NCI-H1048 (cell line): ENCODE data around the gene DPP7.

Source experiments
- DNase-seq: peaks from one replicate; lab custom pipeline; 2025; lab: John Stamatoyannopoulos, UW

The DPP7 gene

DNA sequence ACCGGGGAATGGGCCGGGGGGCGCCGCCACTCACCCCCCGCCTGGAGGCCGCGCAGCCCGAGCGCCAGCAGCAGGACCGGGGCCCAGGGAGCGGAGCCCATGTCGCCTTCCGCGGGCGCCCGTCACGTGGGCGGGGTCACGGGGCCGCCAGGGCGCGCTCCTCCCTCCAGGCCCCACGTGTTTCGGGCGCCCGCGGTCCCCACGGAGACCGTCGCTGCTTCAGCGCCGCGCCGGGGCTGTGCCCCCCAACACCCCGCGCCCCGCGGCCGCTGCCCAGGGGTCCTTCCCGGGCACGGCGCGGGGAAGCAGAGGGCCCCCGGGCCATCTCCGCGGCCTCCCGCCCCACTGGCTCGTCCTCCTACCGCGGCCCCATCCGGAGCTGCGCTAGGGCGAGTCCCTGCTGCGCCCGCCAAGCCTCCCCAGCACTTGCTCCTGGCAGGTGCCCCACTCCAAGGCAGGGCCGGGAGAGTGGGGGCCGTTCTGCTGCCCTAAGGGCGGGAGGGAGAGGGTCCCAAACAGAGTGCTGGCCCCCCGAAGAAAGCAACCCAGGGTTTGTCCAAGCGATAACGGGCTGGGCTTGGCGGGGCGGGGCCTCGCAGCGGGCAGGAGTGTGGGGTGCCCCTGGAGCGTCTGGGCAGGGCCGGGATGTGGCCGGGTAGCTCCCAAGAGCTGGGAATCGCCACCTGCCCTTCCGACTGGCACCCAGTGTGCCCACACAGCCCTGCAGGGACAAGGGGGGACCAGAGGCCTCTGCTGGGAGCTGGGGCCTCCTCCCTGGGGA lies at the start of gene DPP7:
Gene DPP7, minus strand, starts transcription at position 121 of the 781 bp plus-strand sequence. Its CDS starts 20 bp downstream, at position 101.
- no peak for DNase-seq

DNA sequence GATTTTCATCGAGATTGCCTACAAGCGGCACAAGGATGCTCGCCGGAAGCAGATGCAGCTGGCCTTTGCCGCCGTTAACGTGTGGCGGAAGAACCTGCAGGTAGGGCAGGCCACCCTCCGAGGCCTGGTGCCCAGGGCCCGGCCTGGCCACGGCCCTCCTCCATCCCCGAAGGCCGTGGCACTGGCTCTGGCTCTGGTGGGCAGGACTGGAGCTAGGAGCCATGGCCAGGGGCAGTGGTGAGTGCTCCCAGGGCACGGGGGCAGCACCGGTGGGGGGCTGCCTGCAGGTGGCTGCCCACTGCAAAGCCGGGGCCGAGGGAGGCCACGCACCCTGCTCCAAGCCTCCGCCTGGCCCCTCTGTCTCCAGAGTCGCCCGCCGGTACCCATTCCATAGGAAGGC lies 49.3 kb upstream of the DPP7 start:
- DNase-seq: no peak

DNA sequence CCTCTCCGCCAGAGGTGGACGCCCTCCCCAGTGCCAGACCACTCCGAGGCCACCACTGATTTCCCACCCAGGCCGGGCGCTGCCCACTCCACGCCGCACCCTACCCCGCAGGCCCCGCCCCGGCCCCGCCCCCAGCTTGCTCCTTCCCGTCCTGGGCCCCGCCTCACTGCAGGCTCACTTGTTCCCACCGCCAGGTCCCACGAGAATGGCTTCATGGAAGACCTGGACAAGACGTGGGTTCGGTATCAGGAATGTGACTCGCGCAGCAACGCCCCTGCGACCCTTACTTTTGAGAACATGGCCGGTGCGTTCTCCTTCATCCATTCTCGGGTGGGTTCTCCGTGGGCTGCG lies 48.8 kb upstream of the DPP7 start:
- DNase-seq: no peak

DNA sequence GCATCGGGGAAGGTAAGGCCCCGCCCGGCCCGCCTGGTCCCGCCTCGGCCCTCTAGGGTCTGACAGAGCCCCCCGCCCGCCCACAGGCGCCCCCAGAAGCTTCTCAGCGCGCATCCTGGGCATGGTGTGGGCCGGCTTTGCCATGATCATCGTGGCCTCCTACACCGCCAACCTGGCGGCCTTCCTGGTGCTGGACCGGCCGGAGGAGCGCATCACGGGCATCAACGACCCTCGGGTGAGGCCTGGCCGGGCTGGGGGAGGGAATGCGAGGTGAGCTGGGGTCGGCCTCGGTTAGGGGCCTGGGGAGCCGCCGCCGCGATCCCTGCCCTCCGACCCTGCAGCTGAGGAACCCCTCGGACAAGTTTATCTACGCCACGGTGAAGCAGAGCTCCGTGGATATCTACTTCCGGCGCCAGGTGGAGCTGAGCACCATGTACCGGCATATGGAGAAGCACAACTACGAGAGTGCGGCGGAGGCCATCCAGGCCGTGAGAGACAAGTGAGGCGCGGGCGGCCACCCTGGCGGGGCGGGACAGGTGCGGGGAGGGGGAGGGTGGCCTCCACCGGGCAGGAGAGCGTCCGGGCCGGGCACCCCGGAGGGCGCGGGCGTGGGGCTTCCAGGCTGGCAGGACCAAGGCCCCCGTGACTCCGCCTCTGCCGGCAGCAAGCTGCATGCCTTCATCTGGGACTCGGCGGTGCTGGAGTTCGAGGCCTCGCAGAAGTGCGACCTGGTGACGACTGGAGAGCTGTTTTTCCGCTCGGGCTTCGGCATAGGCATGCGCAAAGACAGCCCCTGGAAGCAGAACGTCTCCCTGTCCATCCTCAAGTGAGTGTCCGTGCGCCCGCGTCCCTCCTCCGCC lies 48.2 kb upstream of the DPP7 start:
- no peak for DNase-seq

DNA sequence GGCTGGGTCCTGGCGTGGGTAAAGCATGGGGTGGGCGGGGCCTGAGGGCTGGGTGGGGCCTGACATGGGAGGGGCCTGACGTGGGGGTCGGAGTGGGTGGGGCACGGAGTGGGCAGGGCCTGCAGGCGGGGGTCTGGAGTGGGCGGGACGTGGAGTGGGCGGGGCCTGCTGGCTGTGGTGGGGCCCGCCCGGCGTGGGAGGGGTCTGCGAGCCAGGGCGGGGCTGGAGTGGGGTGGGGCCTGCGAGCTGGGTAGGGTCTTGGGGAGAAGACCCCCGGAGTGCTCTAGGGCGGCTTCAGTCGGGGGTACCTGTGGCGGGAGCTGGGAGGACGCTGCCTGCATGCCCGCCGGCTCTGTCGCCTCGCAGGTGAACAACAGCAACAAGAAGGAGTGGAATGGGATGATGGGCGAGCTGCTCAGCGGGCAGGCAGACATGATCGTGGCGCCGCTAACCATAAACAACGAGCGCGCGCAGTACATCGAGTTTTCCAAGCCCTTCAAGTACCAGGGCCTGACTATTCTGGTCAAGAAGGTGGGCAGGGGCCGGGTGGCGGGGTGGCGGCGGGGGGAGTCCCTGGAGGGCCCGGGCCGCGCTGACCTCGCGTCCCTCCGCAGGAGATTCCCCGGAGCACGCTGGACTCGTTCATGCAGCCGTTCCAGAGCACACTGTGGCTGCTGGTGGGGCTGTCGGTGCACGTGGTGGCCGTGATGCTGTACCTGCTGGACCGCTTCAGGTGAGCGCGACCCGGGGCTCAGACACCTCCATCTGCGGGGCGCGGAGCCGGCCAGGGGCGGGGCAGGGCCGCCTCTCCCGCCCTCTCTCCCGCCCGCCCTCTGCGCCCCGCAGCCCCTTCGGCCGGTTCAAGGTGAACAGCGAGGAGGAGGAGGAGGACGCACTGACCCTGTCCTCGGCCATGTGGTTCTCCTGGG lies 47.3 kb upstream of the DPP7 start:
- DNase-seq: no peak

DNA sequence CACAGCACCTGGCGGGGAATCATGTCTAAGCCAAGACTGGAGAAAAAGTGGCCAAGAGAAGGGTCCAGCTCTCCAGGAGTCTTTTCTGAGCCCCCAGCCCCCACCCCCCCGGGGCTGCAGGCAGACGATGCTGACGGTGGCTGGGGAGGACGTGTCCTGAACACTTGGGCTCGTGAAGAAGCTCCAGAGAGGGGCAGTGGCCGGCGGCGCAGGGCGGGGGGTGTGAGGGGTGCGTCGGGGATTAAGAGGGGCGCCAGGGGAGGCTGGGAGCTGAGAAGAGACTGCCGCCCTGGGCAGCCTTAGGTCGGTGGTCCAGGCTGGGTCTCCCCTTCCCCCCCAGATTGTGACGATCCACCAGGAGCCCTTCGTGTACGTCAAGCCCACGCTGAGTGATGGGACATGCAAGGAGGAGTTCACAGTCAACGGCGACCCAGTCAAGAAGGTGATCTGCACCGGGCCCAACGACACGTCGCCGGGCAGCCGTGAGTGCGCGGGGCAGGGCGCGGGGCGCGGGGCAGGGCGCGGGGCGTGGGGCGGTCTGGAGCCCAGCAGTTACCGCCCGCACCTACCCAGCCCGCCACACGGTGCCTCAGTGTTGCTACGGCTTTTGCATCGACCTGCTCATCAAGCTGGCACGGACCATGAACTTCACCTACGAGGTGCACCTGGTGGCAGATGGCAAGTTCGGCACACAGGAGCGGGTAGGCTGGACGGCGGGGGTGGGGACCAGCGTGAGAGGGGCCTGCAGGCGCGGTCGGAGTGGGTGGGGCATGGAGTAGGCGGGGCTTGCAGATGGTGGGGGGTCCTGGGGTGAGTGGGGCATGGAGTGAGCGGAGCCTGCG lies 46.4 kb upstream of the DPP7 start:
- DNase-seq: no peak

DNA sequence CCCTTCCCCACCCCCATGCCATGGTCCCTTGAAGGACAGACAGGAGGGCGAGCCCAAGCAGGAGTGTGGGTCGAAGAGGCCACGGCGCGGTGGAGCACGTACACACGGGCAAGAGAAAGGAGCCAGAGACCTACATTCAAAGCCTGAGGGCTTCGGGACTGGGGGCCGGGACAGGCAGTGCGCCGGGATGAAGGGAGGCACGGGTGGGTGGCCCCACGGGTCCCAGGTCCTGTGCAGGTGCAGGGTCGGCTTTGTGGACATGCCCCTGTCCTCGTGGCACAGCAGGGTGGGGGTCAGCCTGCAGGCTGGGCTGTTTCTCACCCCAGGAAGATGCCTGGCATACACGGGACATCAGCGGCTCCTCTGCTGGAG lies 45.5 kb upstream of the DPP7 start:
- DNase-seq: no peak

DNA sequence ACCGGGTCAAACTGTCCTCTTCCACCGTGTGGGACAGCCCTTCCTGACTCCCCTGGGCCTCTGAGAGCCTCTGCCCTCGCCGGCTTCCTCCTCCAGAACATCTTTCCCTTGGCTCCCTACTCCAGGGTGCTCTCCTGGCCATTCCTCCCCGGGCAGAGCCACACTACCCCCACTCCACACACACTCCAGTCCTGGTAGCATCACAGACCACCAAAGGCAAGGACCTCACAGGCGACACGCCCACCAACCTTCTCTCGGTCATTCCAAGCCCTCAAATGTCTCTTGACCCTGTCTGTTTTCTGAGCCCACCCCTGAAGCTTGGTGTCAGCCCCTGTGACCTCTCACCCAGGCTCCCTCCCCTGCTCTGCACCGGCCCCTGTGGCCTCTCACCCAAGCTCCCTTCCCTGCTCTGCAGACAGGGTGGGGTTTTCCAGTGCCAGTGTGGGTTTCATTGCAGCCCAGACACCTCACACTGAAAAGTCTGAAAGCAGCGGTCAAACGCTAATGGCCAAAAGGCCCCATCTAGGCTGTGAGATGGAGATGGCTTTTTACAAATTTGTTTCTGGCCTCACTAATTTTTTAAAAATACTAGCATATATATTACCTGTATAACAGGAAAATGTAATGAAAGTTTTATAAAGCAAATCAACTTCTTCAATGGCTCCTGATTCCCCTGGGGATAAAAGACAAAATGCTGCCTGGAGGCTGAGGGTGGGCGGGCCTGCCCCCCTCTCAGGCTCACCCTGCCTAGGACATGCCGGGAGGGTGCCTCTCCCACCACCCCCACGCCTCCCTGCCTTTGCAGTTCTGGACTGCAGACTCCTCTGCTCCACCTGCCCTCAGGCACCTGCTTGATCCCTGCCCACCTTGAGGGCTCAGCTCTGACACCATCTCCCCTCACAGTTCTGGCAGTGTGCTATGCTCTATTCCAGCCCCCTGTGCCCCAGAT lies 44.8 kb upstream of the DPP7 start:
- no peak for DNase-seq

DNA sequence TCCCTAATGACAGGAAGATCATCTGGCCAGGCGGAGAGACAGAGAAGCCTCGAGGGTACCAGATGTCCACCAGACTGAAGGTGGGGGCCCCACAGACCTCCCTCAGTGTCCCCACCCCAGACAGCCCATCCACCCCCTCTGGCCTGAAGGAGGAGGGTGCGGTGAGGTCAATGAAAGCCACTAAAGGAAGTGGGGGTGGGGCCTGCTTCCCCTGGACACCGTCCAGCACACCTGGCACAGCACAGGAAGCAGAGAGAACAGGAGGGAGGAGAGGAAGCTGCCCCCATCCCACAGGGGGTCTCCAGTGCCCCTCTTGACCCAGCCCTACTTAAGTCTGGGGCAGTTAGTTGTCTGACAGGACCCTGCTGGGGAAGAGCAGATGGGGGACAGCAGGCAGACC lies 44.1 kb upstream of the DPP7 start:
- DNase-seq: no peak

DNA sequence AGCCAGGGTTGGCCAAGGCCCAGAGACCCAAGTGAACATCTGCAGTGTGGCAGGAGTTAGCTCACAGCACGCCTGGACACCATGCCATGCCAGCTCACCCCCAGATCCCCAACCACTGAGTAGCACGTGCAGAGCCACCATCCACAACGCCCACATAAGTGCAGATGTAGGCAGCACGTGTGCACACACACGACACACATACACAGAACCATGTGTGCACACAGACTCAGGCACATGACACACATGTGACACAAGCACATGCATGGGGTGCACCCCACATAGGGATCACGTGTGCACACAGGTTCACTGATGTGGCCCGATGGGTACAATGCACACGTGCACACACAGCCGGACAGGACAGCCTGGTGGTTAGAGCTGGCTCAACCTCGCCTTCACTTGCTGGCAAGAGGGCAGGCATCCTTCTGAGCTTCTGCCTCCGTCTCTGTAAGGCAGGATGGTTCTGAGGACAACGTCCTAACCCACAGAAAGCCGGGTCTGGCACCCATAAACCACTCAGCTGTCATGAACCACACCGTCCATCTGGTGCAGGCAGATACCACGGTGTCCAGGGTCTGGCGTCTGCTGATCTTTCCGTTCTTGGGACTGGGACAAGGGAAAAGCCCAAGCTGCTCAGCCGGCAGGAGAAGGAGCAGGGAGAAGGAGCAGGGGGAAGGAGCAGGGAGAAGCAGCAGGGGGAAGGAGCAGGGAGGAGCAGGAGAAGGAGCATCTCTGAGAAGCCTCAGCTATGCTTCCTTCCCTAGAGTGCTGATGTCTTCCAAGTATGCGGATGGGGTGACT lies 43.3 kb upstream of the DPP7 start:
- DNase-seq: no peak

DNA sequence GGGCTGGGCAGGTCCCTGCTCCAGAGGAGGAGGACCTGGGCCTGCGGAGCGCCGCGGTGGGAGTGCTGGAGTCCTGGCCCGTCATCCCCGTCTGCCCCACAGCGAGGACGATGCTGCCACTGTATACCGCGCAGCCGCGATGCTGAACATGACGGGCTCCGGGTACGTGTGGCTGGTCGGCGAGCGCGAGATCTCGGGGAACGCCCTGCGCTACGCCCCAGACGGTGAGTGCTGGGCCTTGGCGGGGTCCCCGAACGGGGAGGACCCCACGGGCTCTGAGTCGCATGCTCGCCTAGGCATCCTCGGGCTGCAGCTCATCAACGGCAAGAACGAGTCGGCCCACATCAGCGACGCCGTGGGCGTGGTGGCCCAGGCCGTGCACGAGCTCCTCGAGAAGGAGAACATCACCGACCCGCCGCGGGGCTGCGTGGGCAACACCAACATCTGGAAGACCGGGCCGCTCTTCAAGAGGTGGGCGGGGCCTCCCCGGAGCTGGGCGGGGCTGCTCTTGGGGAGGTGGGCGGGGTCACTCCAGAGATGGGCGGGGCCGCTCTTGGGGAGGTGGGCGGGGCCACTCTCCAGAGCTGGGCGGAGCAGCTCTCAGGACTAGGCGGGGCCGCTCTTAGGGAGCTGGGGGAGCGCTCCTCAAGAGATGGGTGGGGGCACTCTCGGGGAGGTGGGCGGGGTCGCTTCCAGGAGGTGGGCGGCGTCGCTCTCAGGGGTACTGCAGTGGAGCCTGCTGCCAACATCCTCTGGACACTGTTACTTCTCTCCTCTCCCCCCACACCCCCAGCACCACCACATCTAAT lies 42.2 kb upstream of the DPP7 start:
- DNase-seq: no peak

DNA sequence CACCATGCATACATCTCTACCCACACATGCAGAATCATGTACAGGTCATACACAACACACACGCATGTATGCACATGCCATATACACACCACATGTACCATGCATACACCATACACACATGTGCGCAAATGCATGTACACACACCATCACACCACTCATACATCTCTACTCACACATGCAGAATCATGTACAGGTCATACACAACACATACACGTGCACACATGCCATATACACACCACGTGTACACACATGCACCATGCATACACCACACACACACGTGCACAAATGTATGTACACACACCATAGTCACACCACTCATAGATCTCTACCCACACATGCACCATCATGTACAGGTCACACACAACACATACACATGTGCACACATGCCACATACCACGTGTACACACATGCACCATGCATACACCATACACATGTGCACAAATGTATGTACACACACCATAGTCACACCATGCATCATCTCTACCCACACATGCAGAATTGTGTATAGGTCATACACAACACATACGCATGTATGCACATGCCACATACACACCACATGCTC lies 38.4 kb upstream of the DPP7 start:
- DNase-seq: no peak

DNA sequence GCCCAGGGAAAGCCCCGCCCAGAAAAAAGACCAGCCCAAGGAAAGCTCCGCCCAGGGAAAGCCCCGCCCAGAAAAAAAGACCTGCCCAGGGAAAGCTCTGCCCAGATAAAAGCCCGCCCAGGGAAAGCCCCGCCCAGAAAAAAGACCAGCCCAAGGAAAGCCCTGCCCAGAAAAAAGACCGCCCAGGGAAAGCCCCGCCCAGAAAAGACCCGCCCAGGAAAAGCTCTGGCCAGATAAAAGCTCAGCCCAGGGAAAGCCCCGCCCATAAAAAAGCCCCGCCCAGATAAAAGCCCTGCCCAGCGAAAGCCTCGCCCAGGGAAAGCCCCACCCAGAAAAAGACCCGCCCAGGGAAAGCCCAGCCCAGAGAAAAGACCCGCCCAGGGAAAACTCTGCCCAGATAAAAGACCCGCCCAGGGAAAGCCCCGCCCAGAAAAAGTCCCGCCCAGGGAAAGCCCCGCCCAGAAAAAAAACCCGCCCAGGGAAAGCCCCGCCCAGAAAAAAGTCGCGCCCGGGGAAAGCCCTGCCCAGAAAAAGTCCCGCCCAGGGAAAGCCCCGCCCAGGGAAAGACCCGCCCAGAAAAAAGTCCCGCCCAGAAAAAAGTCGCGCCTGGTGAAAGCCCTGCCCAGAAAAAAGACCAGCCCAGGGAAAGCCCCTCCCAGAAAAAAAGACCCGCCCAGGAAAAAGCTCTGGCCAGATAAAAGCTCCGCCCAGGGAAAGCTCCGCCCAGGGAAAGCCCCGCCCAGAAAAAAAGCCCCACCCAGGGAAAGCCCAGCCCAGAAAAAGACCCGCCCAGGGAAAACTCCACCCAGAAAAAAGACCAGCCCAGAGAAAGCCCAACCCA lies 36.3 kb upstream of the DPP7 start:
- DNase-seq: peak; percentile 88

DNA sequence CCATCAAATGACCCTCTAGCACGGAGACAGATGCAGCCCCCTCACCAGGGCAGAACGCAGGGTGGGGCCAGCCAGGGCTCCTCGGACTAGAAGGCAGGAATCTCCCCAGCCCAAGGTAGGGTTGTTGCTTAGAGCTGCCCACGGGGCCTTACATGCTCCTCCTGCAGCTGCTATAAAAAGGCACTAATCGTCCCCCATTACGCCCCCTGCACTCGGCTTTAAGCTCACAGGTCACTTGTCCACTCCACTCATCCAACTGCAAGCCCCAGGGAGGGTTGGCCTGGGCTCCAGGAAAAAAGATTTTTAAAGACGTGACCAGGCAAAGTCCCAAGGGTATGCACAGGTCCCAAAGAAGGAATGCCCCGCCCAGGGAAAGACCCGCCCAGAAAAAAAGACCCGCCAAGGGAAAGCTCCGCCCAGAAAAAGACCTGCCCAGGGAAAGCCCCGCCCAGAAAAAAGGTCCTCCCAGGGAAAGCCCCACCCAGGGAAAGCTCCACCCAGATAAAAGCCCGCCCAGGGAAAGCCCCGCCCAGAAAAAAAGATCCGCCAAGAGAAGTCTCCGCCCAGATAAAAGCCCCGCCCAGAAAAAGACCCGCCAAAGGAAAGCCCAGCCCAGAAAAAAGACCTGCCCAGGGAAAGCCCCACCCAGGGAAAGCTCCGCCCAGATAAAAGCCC lies 35.5 kb upstream of the DPP7 start:
- peak; percentile 88 for DNase-seq

DNA sequence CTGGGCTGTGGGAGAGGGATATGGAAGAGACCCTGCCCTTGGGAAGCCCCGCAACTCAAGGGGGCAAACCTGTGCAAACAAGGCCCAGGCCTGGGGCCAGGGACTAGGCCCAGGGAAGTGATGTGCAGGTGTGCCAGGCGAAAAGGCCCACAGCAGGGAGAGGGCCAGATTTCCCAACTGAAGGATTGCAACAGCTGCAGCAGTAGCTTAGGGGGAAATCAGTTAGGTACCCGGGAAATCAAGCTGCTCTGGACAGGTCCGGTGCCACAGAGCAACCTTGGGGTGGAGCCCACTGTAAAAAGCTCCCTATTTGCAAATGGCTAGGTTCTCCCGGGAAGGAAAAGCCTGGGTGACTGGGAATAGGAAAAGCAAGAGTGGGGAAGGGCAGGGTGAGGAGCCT lies 34.8 kb upstream of the DPP7 start:
- DNase-seq: no peak

DNA sequence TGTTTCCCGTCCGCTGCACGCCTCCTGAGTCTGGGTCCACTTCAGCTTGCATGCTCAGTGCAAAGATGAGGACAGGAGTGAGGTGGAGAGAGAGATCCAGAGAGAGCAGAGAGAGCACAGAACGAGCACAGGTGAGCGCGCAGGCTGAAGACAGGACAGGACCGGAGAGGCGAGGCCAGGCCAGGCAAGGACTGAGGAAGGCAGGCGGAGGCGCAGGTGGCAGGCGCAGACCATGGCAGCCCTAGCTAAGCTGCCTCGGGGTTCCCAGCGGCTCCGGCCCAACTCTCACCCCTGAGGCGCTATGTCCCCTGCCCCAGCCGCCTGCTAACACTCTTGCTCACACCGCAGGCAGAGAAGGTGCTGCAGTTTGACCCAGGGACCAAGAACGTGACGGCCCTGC lies 34.1 kb upstream of the DPP7 start:
- DNase-seq: no peak

DNA sequence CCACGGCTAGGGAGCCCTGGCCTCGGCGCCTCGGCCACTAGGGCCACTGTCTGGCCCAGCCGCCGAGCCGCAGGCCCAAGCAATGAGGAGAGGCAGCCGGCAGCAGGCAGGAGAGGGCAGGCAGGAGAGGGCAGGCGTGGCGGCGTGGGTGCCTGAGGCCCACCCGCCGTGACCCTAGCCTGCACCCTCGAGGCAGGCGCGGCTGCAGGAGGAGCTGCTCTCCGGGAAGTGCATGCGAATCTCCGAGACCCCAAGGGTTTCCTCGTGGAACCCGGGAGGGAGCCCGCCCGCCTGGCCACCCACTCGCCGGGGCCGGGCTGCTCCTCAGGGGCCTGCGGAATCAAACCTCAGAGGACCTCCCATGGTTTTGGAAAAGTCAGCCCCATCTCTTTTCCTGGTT lies 33.7 kb upstream of the DPP7 start:
- no peak for DNase-seq
